GM12801 (cell line): ENCODE measurements around the gene TUBE1.

ENCODE experiments used
- TF ChIP-seq, protein P1 (sequence below): IDR thresholded peaks from one replicate; pipeline ENCODE4 v1.5.1; 2011; ENCODE audit warnings: control low read depth; ENCODE audit not compliant: insufficient read length; ENCODE audit errors: extremely low read depth

TUBE1 gene

DNA sequence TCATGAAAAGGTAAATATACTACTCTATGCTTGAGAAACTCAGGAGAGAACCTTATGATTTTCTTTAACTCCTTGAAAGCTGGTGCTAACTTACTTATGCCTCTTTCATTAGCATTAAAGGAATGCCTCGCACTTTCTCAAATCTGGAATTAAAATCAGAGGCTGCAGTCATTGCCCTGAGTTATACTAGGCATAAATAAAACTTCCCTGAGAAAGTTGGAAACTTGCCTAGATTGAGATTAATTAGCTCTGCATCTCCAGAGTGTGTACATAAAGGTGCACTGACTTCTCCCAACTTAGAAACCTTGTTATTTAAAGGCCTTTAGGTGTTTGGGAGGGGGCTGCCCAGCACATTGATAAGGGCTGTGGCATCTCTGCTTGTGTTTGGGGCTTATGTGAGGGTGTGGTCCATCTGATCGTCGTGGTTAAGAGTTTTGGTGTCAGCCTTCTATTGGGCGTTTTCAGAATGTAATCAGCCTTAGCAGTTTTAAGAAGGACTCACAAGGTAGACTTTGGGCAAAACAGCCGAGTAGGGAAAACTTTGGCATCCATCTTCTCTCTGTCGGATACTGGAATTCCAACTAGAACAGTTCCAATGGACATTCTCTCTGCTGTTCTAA lies 65.5 kb downstream of the TUBE1 start:
- TF ChIP-seq, protein P1, sequence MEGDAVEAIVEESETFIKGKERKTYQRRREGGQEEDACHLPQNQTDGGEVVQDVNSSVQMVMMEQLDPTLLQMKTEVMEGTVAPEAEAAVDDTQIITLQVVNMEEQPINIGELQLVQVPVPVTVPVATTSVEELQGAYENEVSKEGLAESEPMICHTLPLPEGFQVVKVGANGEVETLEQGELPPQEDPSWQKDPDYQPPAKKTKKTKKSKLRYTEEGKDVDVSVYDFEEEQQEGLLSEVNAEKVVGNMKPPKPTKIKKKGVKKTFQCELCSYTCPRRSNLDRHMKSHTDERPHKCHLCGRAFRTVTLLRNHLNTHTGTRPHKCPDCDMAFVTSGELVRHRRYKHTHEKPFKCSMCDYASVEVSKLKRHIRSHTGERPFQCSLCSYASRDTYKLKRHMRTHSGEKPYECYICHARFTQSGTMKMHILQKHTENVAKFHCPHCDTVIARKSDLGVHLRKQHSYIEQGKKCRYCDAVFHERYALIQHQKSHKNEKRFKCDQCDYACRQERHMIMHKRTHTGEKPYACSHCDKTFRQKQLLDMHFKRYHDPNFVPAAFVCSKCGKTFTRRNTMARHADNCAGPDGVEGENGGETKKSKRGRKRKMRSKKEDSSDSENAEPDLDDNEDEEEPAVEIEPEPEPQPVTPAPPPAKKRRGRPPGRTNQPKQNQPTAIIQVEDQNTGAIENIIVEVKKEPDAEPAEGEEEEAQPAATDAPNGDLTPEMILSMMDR, result no peak
